HS-5 (cell line): ENCODE data around the gene CHRNG.
"Not testable (repeated sequence)": the region's sequence is repeated elsewhere in the genome, so short reads cannot be mapped to it uniquely, and the experiment has no call there.

Experiments
- DNase-seq: peaks from one replicate; pipeline ENCODE4 v3.0.0-alpha.2; 2012; ENCODE audit warnings: low read depth

CHRNG gene

GRCh38 chr2:232527905-232528470 is 11.5 kb upstream of the CHRNG start:
- DNase-seq, result no peak

GRCh38 chr2:232528746-232529460 is 10.6 kb upstream of the CHRNG start:
- no peak for DNase-seq

GRCh38 chr2:232529806-232530547 is 9.5 kb upstream of the CHRNG start:
- no peak for DNase-seq

GRCh38 chr2:232530626-232531260 is 8.7 kb upstream of the CHRNG start:
- DNase-seq, result no peak

GRCh38 chr2:232532419-232532818 is 7.1 kb upstream of the CHRNG start:
- DNase-seq, result no peak

GRCh38 chr2:232532821-232533220 is 6.7 kb upstream of the CHRNG start:
- not testable (repeated sequence) for DNase-seq

- no peak for DNase-seq
Measured at GRCh38 chr2:232533944-232534710, 5.4 kb upstream of the CHRNG start.

- no peak for DNase-seq
Measured at GRCh38 chr2:232534940-232535651, 4.4 kb upstream of the CHRNG start.

GRCh38 chr2:232535761-232536530 is 3.5 kb upstream of the CHRNG start:
- DNase-seq, result no peak

- no peak for DNase-seq
Measured at GRCh38 chr2:232537079-232537478, 2.4 kb upstream of the CHRNG start.

GRCh38 chr2:232537499-232537898 is 2.0 kb upstream of the CHRNG start:
- DNase-seq, result no peak

- no peak for DNase-seq
Measured at GRCh38 chr2:232538671-232539070, 821 bp upstream of the CHRNG start.

GRCh38 chr2:232540441-232541041 is 1.0 kb downstream of the CHRNG start:
- DNase-seq, result no peak

GRCh38 chr2:232541195-232541960 is 1.9 kb downstream of the CHRNG start:
- no peak for DNase-seq

GRCh38 chr2:232541961-232542714 is 2.6 kb downstream of the CHRNG start:
- no peak for DNase-seq

- no peak for DNase-seq
Measured at GRCh38 chr2:232542715-232543467, 3.4 kb downstream of the CHRNG start.

GRCh38 chr2:232543491-232543890 is 4.0 kb downstream of the CHRNG start:
- DNase-seq, result no peak
